ENCODE results near the gene CELF5.

Gene CELF5

DNA sequence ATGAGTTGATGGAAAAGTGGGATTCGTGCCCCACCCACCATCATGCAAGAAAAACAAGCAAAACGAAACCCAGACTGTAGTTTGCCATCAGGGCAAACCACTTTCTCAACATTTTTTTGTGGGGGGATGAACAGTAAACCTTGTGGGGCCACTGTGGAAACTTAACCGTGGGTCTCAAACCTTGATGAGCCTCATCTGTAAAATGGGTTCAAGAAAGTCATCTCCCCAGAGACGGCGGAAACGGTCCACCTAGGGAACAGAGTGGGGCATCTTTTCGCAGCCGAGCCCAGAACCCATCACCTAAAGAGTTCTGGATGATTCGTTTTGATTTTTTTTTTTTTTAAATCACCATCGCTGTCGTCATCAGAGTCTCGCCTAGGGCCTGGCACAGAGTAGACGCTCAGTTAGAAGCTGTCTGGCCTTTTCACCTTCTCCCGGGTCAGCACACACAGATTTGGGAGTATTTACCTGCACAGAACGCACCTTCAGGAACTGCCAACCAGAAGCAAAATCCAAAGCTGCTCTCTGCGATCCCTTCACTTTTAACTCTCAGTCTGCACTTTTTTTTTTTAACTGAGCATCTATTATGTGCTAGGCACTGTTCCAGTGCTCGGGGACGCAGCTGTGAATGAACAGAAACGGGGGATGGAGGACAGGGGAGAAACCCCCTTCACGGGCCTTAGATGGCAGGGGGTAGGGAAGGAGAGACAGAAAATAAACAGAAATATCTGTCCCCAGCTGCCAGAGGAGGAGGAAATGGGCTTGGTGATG, 69.8 kb downstream of the CELF5 start:
- Histone ChIP-seq H3K27ac (replicated peaks; ENCODE audit: low read length) (no peak overlapping the region), H3K4me3 (ENCODE audit: low read length in 2 of 2) (no peak overlapping the region), H2AFZ (ENCODE audit: low read length) (no peak overlapping the region), H3K23ac (ENCODE audit: low read depth, low read length, poor library complexity) (no peak overlapping the region), H3K4ac (ENCODE audit: low read length) (no peak overlapping the region), H3K79me1 (ENCODE audit: low read depth, low read length) (peaks cover 2% of the 10 kb centered on the region), H3K4me2 (ENCODE audit: insufficient read depth, low read length, poor library complexity, severe bottlenecking) (no peak overlapping the region), H2BK15ac (ENCODE audit: low read length) (no peak overlapping the region), H4K91ac (ENCODE audit: low read depth, low read length, poor library complexity) (no peak overlapping the region), H3K36me3 (replicated peaks in 1 of 2; ENCODE audit: control insufficient read depth in 2 of 2, insufficient read depth in 2 of 2, low read length in 2 of 2) (no peaks in the 10 kb centered on the region), H2BK12ac (ENCODE audit: low read length) (no peak overlapping the region), H4K8ac (ENCODE audit: low read depth, low read length) (no peak overlapping the region), H3K4me1 (ENCODE audit: control insufficient read depth in 2 of 2, insufficient read depth in 1 of 2, low read depth in 1 of 2, low read length in 2 of 2) (no peaks in the 10 kb centered on the region), H2BK5ac (ENCODE audit: low read length) (no peak overlapping the region), H2AK5ac (ENCODE audit: low read depth, low read length) (no peak overlapping the region), H3K18ac (ENCODE audit: low read length) (no peak overlapping the region), H3K14ac (ENCODE audit: low read length) (no peak overlapping the region), H3K27me3 (ENCODE audit: control insufficient read depth in 3 of 3, insufficient read depth in 3 of 3, low read depth in 1 of 3, low read length in 3 of 3) (no peaks in the 10 kb centered on the region), H3K9me3 (replicated peaks in 1 of 2; ENCODE audit: control insufficient read depth in 2 of 2, insufficient read depth in 1 of 2, low read depth in 1 of 2, low read length in 2 of 2) (peaks cover 0 to 2% of the 10 kb centered on the region in 2 donors), H3K9ac (ENCODE audit: low read depth, low read length, poor library complexity) (no peak overlapping the region), H2BK120ac (ENCODE audit: low read depth, low read length) (no peak overlapping the region)
- no peak for DNase-seq (ENCODE audit: low spot score)
- WGBS, 2 donors (ENCODE audit: extremely low coverage in 2 of 2, insufficient read length in 2 of 2, insufficient replicate concordance in 1 of 2): no CpG with 5 or more reads among the region's 20 CpGs

DNA sequence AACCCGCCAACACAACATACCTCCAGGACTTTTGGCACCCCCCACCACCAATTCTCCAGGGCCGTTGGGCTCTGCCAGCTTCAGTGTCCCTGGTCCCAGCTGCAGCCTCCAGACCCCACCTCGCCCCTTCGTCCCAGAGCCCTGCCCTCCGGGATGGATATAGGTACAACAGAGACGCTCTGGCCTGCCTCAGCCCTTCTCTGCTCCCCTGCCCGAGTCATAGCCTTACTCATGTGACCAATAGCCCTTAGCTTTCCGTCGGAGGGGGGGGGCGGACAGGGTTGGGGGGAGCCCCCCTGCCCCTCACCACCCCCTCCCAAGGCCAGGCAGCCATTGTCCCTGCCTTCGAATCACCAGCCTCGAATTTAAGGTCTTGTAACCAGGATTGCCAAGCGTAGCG, 71.1 kb downstream of the CELF5 start:
- Histone ChIP-seq H2BK12ac (ENCODE audit: low read length) (no peak overlapping the region), H3K4ac (ENCODE audit: low read length) (no peak overlapping the region), H3K9me3 (replicated peaks in 1 of 2; ENCODE audit: control insufficient read depth in 2 of 2, insufficient read depth in 1 of 2, low read depth in 1 of 2, low read length in 2 of 2) (peaks cover 0 to 2% of the 10 kb centered on the region in 2 donors), H2BK5ac (ENCODE audit: low read length) (no peak overlapping the region), H3K23ac (ENCODE audit: low read depth, low read length, poor library complexity) (no peak overlapping the region), H3K14ac (ENCODE audit: low read length) (no peak overlapping the region), H3K4me2 (ENCODE audit: insufficient read depth, low read length, poor library complexity, severe bottlenecking) (no peak overlapping the region), H3K9ac (ENCODE audit: low read depth, low read length, poor library complexity) (no peak overlapping the region), H2AFZ (ENCODE audit: low read length) (no peak overlapping the region), H4K8ac (ENCODE audit: low read depth, low read length) (no peak overlapping the region), H2AK5ac (ENCODE audit: low read depth, low read length) (no peak overlapping the region), H2BK120ac (ENCODE audit: low read depth, low read length) (no peak overlapping the region), H3K27me3 (ENCODE audit: control insufficient read depth in 3 of 3, insufficient read depth in 3 of 3, low read depth in 1 of 3, low read length in 3 of 3) (no peaks in the 10 kb centered on the region), H3K36me3 (replicated peaks in 1 of 2; ENCODE audit: control insufficient read depth in 2 of 2, insufficient read depth in 2 of 2, low read length in 2 of 2) (no peaks in the 10 kb centered on the region), H4K91ac (ENCODE audit: low read depth, low read length, poor library complexity) (no peak overlapping the region), H3K27ac (replicated peaks; ENCODE audit: low read length) (no peak overlapping the region), H3K79me1 (ENCODE audit: low read depth, low read length) (peaks cover 2% of the 10 kb centered on the region), H3K4me1 (ENCODE audit: control insufficient read depth in 2 of 2, insufficient read depth in 1 of 2, low read depth in 1 of 2, low read length in 2 of 2) (no peaks in the 10 kb centered on the region), H3K4me3 (ENCODE audit: low read length in 2 of 2) (no peak overlapping the region), H2BK15ac (ENCODE audit: low read length) (no peak overlapping the region), H3K18ac (ENCODE audit: low read length) (no peak overlapping the region)
- no peak for DNase-seq (ENCODE audit: low spot score)
- WGBS, 2 donors (ENCODE audit: extremely low coverage in 2 of 2, insufficient read length in 2 of 2, insufficient replicate concordance in 1 of 2): no CpG with 5 or more reads among the region's 14 CpGs

DNA sequence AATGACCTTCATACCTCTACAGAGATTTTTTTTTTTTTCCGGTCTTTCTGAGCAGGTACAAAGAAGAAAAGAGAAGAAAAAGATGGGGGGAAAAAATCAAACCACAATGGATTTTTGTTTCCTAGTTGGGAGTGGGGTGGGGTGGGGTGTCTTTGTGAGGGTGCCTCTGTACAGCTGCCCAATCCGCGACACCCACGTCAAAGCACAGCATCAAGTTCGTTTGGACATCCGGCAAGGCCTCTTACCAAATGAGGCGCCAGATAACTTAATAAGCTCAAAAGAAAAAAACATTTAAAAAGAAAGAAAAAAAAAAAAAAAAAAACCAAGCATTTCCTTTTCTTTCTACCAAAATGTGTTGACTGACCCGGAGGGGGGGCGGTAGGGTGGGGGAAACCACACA, 71.6 kb downstream of the CELF5 start:
- Histone ChIP-seq H3K9ac (ENCODE audit: low read depth, low read length, poor library complexity) (no peak overlapping the region), H4K8ac (ENCODE audit: low read depth, low read length) (no peak overlapping the region), H3K4me1 (ENCODE audit: control insufficient read depth in 2 of 2, insufficient read depth in 1 of 2, low read depth in 1 of 2, low read length in 2 of 2) (no peaks in the 10 kb centered on the region), H3K9me3 (replicated peaks in 1 of 2; ENCODE audit: control insufficient read depth in 2 of 2, insufficient read depth in 1 of 2, low read depth in 1 of 2, low read length in 2 of 2) (peaks cover 0 to 2% of the 10 kb centered on the region in 2 donors), H3K79me1 (ENCODE audit: low read depth, low read length) (peaks cover 2% of the 10 kb centered on the region), H3K4me2 (ENCODE audit: insufficient read depth, low read length, poor library complexity, severe bottlenecking) (no peak overlapping the region), H3K36me3 (replicated peaks in 1 of 2; ENCODE audit: control insufficient read depth in 2 of 2, insufficient read depth in 2 of 2, low read length in 2 of 2) (no peaks in the 10 kb centered on the region), H3K14ac (ENCODE audit: low read length) (no peak overlapping the region), H2BK15ac (ENCODE audit: low read length) (no peak overlapping the region), H3K27ac (replicated peaks; ENCODE audit: low read length) (no peak overlapping the region), H2BK120ac (ENCODE audit: low read depth, low read length) (no peak overlapping the region), H2AK5ac (ENCODE audit: low read depth, low read length) (no peak overlapping the region), H3K4me3 (ENCODE audit: low read length in 2 of 2) (no peak overlapping the region), H2BK5ac (ENCODE audit: low read length) (no peak overlapping the region), H3K27me3 (ENCODE audit: control insufficient read depth in 3 of 3, insufficient read depth in 3 of 3, low read depth in 1 of 3, low read length in 3 of 3) (no peaks in the 10 kb centered on the region), H3K4ac (ENCODE audit: low read length) (no peak overlapping the region), H2AFZ (ENCODE audit: low read length) (no peak overlapping the region), H3K23ac (ENCODE audit: low read depth, low read length, poor library complexity) (no peak overlapping the region), H3K18ac (ENCODE audit: low read length) (no peak overlapping the region), H4K91ac (ENCODE audit: low read depth, low read length, poor library complexity) (no peak overlapping the region), H2BK12ac (ENCODE audit: low read length) (no peak overlapping the region)
- WGBS, 2 donors (ENCODE audit: extremely low coverage in 2 of 2, insufficient read length in 2 of 2, insufficient replicate concordance in 1 of 2): no CpG with 5 or more reads among the region's 9 CpGs
- no peak for DNase-seq (ENCODE audit: low spot score)

DNA sequence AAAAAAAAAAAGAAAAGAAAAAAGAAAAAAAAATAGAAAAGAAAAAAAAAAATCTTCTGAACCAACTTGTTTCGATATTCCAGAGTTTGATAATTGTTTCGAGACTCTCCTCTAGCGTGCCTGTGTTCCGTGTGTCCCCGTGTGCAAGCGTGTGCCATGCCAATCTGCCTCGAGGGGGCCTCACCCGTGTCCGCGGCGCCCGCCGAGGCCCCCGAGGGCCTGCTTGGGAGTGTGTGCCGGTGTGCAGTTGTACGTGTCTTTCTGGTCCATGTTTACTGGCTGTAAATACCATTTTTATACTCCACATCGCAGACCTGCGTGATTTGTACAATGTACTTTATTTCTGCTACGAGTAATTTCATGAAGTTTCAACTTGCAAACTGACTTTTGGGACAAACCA, 72.0 kb downstream of the CELF5 start:
- Histone ChIP-seq H3K4me2 (ENCODE audit: insufficient read depth, low read length, poor library complexity, severe bottlenecking) (no peak overlapping the region), H3K79me1 (ENCODE audit: low read depth, low read length) (peaks cover 2% of the 10 kb centered on the region), H3K23ac (ENCODE audit: low read depth, low read length, poor library complexity) (no peak overlapping the region), H3K27me3 (ENCODE audit: control insufficient read depth in 3 of 3, insufficient read depth in 3 of 3, low read depth in 1 of 3, low read length in 3 of 3) (no peaks in the 10 kb centered on the region), H2BK15ac (ENCODE audit: low read length) (no peak overlapping the region), H3K36me3 (replicated peaks in 1 of 2; ENCODE audit: control insufficient read depth in 2 of 2, insufficient read depth in 2 of 2, low read length in 2 of 2) (no peaks in the 10 kb centered on the region), H2BK12ac (ENCODE audit: low read length) (no peak overlapping the region), H3K9me3 (replicated peaks in 1 of 2; ENCODE audit: control insufficient read depth in 2 of 2, insufficient read depth in 1 of 2, low read depth in 1 of 2, low read length in 2 of 2) (peaks cover 0 to 2% of the 10 kb centered on the region in 2 donors), H2BK5ac (ENCODE audit: low read length) (no peak overlapping the region), H3K4me3 (ENCODE audit: low read length in 2 of 2) (no peak overlapping the region), H4K8ac (ENCODE audit: low read depth, low read length) (no peak overlapping the region), H2AFZ (ENCODE audit: low read length) (no peak overlapping the region), H3K9ac (ENCODE audit: low read depth, low read length, poor library complexity) (no peak overlapping the region), H2AK5ac (ENCODE audit: low read depth, low read length) (no peak overlapping the region), H3K27ac (replicated peaks; ENCODE audit: low read length) (no peak overlapping the region), H4K91ac (ENCODE audit: low read depth, low read length, poor library complexity) (no peak overlapping the region), H3K14ac (ENCODE audit: low read length) (no peak overlapping the region), H3K18ac (ENCODE audit: low read length) (no peak overlapping the region), H3K4me1 (ENCODE audit: control insufficient read depth in 2 of 2, insufficient read depth in 1 of 2, low read depth in 1 of 2, low read length in 2 of 2) (no peaks in the 10 kb centered on the region), H3K4ac (ENCODE audit: low read length) (no peak overlapping the region), H2BK120ac (ENCODE audit: low read depth, low read length) (no peak overlapping the region)
- DNase-seq (ENCODE audit: low spot score): no peak
- WGBS, 2 donors (ENCODE audit: extremely low coverage in 2 of 2, insufficient read length in 2 of 2, insufficient replicate concordance in 1 of 2): no CpG with 5 or more reads among the region's 19 CpGs
